ENCODE data around the gene APLNR.

APLNR gene

GRCh38 chr11:57213342-57214097, 23.5 kb downstream of the APLNR start:
- no peaks in the 10 kb centered on the region for H3K36me3 Mint-ChIP-seq
- H3K4me1 Mint-ChIP-seq, result no peaks in the 10 kb centered on the region
- no peaks in the 10 kb centered on the region for H3K9me3 Mint-ChIP-seq
- H3K27me3 Mint-ChIP-seq, result peaks cover 5% of the 10 kb centered on the region
- H3K4me3 Mint-ChIP-seq, result no peak overlapping the region
- H3K27ac Mint-ChIP-seq, result no peak overlapping the region

DNA sequence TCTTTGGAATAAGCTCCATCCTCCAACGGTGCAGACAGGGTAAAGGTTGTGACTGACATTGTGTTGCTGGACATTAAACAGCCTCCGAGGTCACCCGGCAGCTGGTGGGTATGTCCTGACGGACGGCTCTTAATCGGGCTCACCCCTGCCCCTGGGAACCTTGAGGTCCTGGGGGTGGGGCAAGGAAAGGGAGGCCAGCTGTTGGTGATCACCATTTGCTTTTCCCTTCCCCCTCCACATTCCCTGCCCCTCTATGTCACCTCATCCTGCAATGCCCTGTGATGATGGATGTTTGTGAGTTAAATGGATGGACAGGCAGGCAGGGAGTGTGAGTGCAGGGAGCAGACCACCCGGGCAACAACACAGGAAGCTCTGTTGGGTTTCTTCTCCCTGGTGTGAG, 26.3 kb downstream of the APLNR start:
- no peaks in the 10 kb centered on the region for H3K4me1 Mint-ChIP-seq
- H3K4me3 Mint-ChIP-seq, result no peak overlapping the region
- H3K9me3 Mint-ChIP-seq, result no peaks in the 10 kb centered on the region
- H3K27me3 Mint-ChIP-seq, result peaks cover 11% of the 10 kb centered on the region
- H3K27ac Mint-ChIP-seq, result no peak overlapping the region
- H3K36me3 Mint-ChIP-seq, result no peaks in the 10 kb centered on the region

- Mint-ChIP-seq H3K4me1 (no peaks in the 10 kb centered on the region), H3K9me3 (no peaks in the 10 kb centered on the region), H3K36me3 (no peaks in the 10 kb centered on the region), H3K4me3 (no peak overlapping the region), H3K27me3 (peaks cover 15% of the 10 kb centered on the region), H3K27ac (no peak overlapping the region)
Measured at GRCh38 chr11:57207168-57207567, 29.9 kb downstream of the APLNR start.

- H3K9me3 Mint-ChIP-seq, result no peaks in the 10 kb centered on the region
- peaks cover 15% of the 10 kb centered on the region for H3K27me3 Mint-ChIP-seq
Measured at GRCh38 chr11:57205041-57205641, 31.9 kb downstream of the APLNR start.

GRCh38 chr11:57203882-57204480, 33.1 kb downstream of the APLNR start:
- H3K4me3 Mint-ChIP-seq, result no peak overlapping the region
- H3K27me3 Mint-ChIP-seq, result peaks cover 11% of the 10 kb centered on the region
- H3K9me3 Mint-ChIP-seq, result no peaks in the 10 kb centered on the region
- no peaks in the 10 kb centered on the region for H3K4me1 Mint-ChIP-seq
- H3K36me3 Mint-ChIP-seq, result no peaks in the 10 kb centered on the region
- H3K27ac Mint-ChIP-seq, result no peak overlapping the region

More at GRCh38 chr11:57205041-57205641, 31.9 kb downstream of the APLNR start:
- no peaks in the 10 kb centered on the region for H3K4me1 Mint-ChIP-seq
- H3K4me3 Mint-ChIP-seq, result no peak overlapping the region
- no peaks in the 10 kb centered on the region for H3K36me3 Mint-ChIP-seq
- no peak overlapping the region for H3K27ac Mint-ChIP-seq

DNA sequence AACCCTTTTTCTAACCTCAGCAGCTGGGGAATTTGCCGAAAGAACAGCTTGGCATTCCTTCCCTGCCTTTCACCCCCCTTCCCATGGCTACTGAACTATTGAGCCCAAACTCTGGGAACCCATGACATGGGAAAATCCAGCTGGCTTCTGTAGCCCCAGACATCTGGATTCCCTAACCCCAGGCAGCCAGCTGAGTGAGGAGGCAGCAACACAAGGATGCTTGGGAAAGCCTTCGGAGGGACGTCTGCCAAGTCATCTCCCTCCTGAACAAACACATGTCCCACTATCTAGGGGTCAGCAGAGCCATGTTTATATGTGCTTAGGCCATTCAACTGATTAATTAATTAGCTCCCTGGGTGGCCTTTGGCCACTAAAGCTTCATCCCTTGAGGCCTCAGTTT, 33.7 kb downstream of the APLNR start:
- Mint-ChIP-seq H3K4me3 (no peak overlapping the region), H3K4me1 (no peaks in the 10 kb centered on the region), H3K9me3 (no peaks in the 10 kb centered on the region), H3K27me3 (peaks cover 11% of the 10 kb centered on the region), H3K27ac (no peak overlapping the region), H3K36me3 (no peaks in the 10 kb centered on the region)

GRCh38 chr11:57202281-57202680, 34.8 kb downstream of the APLNR start:
- H3K27ac Mint-ChIP-seq, result no peak overlapping the region
- no peaks in the 10 kb centered on the region for H3K9me3 Mint-ChIP-seq
- H3K27me3 Mint-ChIP-seq, result peaks cover 11% of the 10 kb centered on the region
- no peaks in the 10 kb centered on the region for H3K4me1 Mint-ChIP-seq
- no peaks in the 10 kb centered on the region for H3K36me3 Mint-ChIP-seq
- no peak overlapping the region for H3K4me3 Mint-ChIP-seq

GRCh38 chr11:57200917-57201316, 36.1 kb downstream of the APLNR start:
- Mint-ChIP-seq H3K27ac (no peak overlapping the region), H3K4me3 (no peak overlapping the region), H3K36me3 (no peaks in the 10 kb centered on the region), H3K27me3 (peaks cover 4% of the 10 kb centered on the region), H3K9me3 (no peaks in the 10 kb centered on the region), H3K4me1 (no peaks in the 10 kb centered on the region)

DNA sequence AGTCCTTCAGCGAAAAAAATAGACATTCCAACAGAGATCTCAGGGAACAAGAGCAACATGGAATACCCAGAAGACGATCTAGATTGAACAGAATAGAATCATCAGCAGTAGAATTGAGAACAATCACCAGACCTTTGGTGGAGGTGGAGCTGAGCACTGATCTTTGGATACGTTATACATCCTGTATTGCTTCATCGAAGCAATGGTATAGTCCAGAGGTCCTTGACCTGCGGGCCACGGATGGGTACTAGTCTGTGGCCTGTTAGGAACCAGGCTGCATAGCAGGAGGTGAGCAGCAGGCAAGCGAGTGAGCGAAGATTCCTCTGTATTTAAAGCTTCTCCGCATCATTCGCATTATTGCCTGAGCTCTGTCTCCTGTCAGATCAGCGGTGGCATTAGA, 37.7 kb downstream of the APLNR start:
- peaks cover 7% of the 10 kb centered on the region for H3K27me3 Mint-ChIP-seq
- H3K4me3 Mint-ChIP-seq, result no peak overlapping the region
- no peaks in the 10 kb centered on the region for H3K4me1 Mint-ChIP-seq
- no peak overlapping the region for H3K27ac Mint-ChIP-seq
- no peaks in the 10 kb centered on the region for H3K9me3 Mint-ChIP-seq
- no peaks in the 10 kb centered on the region for H3K36me3 Mint-ChIP-seq

- no peaks in the 10 kb centered on the region for H3K9me3 Mint-ChIP-seq
- no peaks in the 10 kb centered on the region for H3K4me1 Mint-ChIP-seq
- H3K27me3 Mint-ChIP-seq, result peaks cover 13% of the 10 kb centered on the region
- H3K36me3 Mint-ChIP-seq, result no peaks in the 10 kb centered on the region
- H3K4me3 Mint-ChIP-seq, result no peak overlapping the region
- no peak overlapping the region for H3K27ac Mint-ChIP-seq
Measured at GRCh38 chr11:57197762-57198161, 39.3 kb downstream of the APLNR start.

DNA sequence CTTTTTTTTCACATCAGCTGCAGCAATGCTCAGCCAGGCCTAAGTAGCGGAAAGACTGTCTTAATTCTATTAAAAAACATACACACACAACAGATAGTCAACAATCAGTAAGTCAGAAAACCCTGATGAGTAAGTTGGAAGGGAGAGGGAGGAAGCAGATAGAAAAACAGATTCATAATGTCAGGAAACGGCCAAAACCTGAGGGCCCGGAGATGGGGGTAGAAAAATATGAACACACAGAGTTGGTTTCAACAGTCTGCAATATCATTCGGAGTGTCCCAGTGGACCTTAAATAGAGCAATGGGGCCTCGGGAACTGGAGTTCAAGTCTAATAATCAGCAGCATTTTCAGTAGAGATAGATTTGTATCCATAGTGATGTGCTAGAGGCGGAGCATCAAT, 40.5 kb downstream of the APLNR start:
- Mint-ChIP-seq H3K27me3 (peaks cover 17% of the 10 kb centered on the region), H3K4me3 (no peak overlapping the region), H3K9me3 (no peaks in the 10 kb centered on the region), H3K4me1 (no peaks in the 10 kb centered on the region), H3K36me3 (no peaks in the 10 kb centered on the region), H3K27ac (no peak overlapping the region)

- Mint-ChIP-seq H3K4me1 (no peaks in the 10 kb centered on the region), H3K4me3 (no peak overlapping the region), H3K9me3 (no peaks in the 10 kb centered on the region)
Measured at GRCh38 chr11:57192316-57192715, 44.7 kb downstream of the APLNR start.

GRCh38 chr11:57191311-57192219, 45.5 kb downstream of the APLNR start:
- H3K4me3 Mint-ChIP-seq, result no peak overlapping the region
- H3K9me3 Mint-ChIP-seq, result no peaks in the 10 kb centered on the region
- no peak overlapping the region for H3K27ac Mint-ChIP-seq
- no peaks in the 10 kb centered on the region for H3K36me3 Mint-ChIP-seq
- H3K4me1 Mint-ChIP-seq, result no peaks in the 10 kb centered on the region
- H3K27me3 Mint-ChIP-seq, result peaks cover 25% of the 10 kb centered on the region

More at GRCh38 chr11:57192316-57192715, 44.7 kb downstream of the APLNR start:
- Mint-ChIP-seq H3K27ac (no peak overlapping the region), H3K27me3 (peaks cover 25% of the 10 kb centered on the region), H3K36me3 (no peaks in the 10 kb centered on the region)

GRCh38 chr11:57190548-57190947, 46.5 kb downstream of the APLNR start:
- no peak overlapping the region for H3K27ac Mint-ChIP-seq
- no peaks in the 10 kb centered on the region for H3K36me3 Mint-ChIP-seq
- H3K27me3 Mint-ChIP-seq, result peaks cover 22% of the 10 kb centered on the region
- H3K4me3 Mint-ChIP-seq, result no peak overlapping the region
- no peaks in the 10 kb centered on the region for H3K4me1 Mint-ChIP-seq
- H3K9me3 Mint-ChIP-seq, result no peaks in the 10 kb centered on the region

All from activated naive CD4-positive, alpha-beta T cell treated with anti-CD3 and anti-CD28 coated beads, Interleukin-2, amount 50 U/mL, for 24 hours (primary cell).